ENCODE results near the gene CBARP.

DNA sequence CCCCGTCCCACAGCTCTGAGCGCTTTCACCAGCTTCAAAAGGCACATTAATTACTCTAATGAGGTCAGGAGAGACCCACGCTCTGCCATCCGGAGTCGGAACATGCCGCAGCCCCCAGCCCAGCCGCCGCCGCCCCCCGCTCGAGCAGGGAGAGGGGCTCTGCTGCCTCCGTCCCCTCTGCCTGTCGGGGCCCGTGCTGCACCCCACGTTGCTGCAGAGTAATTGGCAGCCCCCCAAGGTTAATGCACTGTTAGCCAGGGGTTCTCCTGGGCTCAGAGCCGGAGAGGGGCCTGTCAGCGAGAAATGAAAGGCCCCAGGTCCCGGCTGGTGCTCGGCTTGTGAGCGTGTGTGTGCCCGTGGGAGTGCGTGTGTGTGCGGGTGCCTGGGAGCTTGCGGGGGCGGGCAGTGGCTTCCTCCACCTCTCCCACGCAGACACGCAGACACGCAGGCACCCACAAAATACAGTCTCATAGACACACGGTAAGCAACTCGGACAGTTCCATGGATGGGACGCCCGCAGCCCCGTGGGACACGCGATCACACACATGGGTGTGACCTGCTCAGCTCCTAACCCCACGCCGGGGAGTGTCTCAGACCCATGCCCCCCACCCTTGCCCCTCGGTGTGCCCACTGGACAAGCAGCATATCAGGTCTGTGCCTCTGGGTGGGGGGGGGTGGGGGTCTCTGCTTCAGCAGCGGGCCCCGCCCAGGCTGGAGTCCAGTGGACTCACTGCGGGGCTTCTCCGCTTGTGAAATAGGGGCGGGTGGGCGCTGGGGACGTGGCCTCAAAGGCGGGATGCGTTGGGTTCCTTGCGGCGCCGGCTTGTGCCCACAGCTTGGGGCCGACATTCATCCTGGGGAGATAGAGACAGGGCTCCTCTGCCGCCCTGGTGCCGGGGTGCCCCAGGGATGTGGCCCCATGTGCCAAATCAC is 43.1 kb upstream of the CBARP start:
- TF ChIP-seq, protein P1, sequence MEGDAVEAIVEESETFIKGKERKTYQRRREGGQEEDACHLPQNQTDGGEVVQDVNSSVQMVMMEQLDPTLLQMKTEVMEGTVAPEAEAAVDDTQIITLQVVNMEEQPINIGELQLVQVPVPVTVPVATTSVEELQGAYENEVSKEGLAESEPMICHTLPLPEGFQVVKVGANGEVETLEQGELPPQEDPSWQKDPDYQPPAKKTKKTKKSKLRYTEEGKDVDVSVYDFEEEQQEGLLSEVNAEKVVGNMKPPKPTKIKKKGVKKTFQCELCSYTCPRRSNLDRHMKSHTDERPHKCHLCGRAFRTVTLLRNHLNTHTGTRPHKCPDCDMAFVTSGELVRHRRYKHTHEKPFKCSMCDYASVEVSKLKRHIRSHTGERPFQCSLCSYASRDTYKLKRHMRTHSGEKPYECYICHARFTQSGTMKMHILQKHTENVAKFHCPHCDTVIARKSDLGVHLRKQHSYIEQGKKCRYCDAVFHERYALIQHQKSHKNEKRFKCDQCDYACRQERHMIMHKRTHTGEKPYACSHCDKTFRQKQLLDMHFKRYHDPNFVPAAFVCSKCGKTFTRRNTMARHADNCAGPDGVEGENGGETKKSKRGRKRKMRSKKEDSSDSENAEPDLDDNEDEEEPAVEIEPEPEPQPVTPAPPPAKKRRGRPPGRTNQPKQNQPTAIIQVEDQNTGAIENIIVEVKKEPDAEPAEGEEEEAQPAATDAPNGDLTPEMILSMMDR (IDR thresholded peaks at IDR 0.05; ENCODE audit: low read depth, low read length, missing input control), result no peak
- TF ChIP-seq, protein P2, sequence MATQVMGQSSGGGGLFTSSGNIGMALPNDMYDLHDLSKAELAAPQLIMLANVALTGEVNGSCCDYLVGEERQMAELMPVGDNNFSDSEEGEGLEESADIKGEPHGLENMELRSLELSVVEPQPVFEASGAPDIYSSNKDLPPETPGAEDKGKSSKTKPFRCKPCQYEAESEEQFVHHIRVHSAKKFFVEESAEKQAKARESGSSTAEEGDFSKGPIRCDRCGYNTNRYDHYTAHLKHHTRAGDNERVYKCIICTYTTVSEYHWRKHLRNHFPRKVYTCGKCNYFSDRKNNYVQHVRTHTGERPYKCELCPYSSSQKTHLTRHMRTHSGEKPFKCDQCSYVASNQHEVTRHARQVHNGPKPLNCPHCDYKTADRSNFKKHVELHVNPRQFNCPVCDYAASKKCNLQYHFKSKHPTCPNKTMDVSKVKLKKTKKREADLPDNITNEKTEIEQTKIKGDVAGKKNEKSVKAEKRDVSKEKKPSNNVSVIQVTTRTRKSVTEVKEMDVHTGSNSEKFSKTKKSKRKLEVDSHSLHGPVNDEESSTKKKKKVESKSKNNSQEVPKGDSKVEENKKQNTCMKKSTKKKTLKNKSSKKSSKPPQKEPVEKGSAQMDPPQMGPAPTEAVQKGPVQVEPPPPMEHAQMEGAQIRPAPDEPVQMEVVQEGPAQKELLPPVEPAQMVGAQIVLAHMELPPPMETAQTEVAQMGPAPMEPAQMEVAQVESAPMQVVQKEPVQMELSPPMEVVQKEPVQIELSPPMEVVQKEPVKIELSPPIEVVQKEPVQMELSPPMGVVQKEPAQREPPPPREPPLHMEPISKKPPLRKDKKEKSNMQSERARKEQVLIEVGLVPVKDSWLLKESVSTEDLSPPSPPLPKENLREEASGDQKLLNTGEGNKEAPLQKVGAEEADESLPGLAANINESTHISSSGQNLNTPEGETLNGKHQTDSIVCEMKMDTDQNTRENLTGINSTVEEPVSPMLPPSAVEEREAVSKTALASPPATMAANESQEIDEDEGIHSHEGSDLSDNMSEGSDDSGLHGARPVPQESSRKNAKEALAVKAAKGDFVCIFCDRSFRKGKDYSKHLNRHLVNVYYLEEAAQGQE (IDR thresholded peaks at IDR 0.05), result no peak
- TF ChIP-seq TAF1 (conservative IDR thresholded peaks at IDR 0.05) (no peak), EGR1 (IDR thresholded peaks at IDR 0.05; ENCODE audit: low read depth in 2 of 2) (no peak), YY1 (IDR thresholded peaks at IDR 0.05) (no peak), SP1 (IDR thresholded peaks at IDR 0.05) (no peak), GABPA (IDR thresholded peaks at IDR 0.05 in 1 of 2, conservative IDR thresholded peaks at IDR 0.05 in 1 of 2) (no peak), FOXA1 (IDR thresholded peaks at IDR 0.05) (no peak)

All from liver (tissue), 3 donors.